ENCODE data around the gene ALKBH6.
"Not testable (repeated sequence)": the region's sequence is repeated elsewhere in the genome, so short reads cannot be mapped to it uniquely, and the experiment has no call there.

Gene ALKBH6

DNA sequence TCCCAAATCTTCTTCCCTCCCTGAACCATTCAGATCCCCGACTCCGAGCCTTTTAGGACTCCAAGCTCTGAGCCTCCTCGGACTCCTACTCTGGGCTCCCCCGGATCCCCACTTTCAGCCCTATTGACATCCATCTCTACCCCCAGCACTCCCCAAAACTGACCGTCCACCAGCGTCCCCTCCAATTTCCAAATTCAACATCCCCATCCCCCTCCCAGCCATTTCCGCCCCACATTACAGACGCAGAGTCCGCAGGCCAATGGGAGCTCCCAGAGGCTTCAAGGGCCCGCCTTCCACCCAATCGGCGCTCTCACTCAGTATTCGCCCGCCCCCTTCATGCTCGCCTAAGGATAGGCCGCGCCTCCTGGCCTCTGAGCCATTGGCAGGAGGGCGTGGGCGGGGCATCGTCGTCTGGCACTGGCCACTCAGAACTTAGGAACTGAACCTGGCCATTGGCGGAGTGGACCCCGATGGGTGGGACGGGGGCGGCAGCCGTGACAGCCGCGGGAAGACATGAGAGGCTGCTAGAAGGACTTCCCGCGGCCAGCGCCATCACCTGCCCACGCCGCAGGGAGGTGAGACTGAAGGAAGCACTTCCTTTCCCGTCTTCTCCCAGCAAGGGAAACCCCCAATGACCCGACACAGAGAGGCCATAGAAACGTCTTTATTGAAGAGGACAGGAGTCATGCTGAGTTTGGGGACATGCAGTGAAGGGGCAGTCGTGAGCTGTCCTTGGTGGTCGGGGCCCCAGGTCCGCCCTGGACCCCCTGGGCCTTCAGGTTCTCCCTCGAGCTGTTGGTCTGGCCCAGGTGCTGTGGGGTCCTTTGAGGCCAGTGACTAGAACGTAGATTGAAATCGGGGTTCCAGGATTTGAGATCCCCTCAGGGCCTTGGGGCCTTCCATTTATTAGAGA is at the start of gene ALKBH6:
ALKBH6 (minus strand) TSS at position 202 of the 913 bp plus-strand sequence. CDS start 816 bp downstream, outside the sequence.
- DNase-seq: peak; percentile 98 to 99

DNA sequence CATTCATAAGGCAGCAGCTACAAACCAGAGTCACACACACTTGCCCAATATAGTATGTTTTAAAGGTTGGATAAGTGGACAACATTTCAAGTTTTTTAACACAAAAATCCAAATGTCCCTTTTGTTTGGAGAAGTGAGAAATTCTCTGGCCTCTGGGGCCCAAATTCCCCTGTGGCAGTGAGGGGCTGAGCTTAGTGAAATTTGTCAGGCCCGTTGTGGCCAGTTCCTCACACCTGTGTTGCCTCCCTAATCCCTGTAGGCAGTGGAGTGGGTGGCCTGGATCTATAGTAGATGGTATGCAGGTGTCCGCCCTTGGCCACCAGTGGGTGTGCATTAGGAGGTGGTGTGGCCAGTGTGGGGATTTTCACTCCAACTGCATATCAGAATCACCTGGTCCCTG is 47.4 kb upstream of the ALKBH6 start:
- DNase-seq: no peak

- no peak for DNase-seq
These were observed 46.4 kb upstream of the ALKBH6 start for GRCh38 chr19:36060430-36060829.

DNA sequence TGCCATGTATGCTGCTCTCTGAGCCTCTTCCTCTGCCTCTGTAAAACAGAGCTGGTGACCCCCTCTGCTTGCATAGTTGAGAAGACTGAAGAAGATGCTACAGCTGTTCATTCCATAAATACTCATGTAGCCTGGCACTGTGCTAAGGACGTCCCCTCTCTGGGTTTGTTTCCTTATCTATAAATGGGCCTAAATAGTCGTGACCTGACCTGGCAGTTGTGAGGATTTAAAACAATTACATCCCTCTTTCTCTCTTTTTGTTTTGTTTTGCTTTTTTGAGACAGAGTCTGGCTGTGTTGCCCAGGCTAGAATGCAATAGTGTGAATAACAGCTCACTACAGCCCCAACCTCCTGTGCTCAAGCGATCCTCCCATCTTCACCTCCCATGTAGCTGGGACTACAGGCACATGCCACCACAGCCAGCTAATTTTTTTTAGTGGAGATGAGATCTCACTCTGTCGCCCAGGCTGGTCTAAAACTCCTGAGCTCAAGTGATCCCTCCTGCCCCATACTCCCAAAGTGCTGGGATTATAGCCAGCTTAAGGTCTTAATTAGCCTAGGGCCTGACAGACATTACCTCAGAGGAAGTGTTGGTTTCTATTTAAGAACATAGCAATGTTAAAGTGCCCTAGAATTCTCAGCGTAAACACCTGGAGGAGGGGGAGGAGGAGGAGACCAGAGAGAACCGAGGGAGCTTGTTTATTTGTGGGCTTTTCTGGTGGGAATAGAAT is 45.3 kb upstream of the ALKBH6 start:
- DNase-seq: no peak

DNA sequence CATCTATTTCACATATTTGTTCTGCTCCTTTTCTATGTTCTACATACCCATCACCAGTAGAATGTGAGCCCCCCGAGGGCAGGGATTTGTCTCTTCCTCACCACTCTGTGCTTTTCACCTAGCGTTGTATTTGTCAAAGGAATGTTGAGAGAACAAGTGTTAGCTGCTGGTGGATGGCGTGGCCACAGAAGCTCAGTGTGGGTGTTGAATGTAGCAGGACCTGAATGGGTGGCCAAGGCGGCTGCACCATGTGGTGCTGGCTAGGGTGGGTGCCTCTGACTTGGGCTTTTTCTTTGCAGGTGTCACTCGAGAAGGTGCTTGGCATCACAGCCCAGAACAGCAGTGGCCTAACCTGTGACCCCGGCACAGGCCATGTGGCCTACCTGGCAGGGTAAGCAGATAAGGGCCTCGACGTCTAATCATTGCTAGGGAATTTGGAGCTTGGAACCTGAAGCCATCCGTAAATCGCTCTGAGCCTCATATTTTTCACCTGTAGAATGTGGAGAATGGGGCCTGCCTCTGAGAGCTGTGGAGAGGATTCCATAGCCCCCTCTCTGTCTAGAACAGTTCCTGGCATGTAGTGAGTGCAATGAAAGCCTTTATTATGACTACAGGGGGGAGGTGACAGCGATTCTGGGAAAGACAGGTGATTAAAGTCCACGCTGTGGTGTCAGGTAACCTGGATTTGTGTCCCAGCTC is 44.6 kb upstream of the ALKBH6 start:
- no peak for DNase-seq

DNA sequence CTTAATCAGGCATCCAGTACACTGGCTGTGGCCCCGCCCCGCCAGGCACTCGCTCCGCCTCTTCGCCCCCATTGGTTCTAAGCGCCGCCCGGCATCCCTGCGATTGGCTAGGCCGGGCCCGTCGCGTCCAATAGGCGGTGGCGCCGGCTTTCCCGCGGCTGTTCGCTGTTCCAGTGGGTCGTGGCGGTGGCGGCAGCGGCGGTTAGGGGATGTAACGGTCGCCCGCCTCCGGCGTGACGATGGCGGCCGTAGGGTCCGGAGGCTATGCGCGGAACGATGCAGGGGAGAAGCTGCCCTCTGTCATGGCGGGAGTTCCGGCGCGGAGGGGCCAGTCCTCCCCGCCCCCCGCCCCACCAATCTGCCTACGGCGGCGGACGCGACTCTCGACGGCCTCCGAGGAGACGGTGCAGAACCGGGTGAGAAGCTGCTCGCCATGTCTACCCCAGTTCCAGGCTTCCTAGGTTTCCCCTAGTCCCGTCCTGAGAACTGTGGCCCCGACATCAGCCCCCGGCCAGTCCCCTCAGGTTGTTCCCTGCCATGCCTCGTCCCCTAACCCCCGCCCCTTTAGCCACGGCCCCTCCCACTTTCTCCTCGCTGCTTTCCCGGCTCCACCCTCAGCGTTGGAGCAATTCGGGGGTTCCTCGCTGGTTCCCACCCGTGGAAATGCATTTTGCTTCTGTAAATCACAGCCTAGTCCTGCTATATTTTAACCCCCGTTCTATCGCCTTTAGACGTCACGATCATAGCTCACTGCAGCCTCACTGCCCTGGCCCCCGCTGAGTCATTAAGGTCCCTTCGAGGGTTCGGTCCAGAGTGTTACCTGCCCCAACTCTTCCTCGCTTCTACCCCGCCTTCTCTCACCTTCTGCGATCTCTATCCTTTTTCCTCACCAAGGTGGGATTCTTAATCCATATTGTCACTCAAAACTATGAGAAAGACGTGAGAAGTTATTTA is 41.0 kb upstream of the ALKBH6 start, which contains the start of gene WDR62:
WDR62 (plus strand) TSS at position 165 of the 954 bp plus-strand sequence; CDS start at position 240, 75 bp downstream.
- DNase-seq: peak; percentile 82 to 94

- peak; percentile 95 to 98 for DNase-seq
These were observed 40.2 kb upstream of the ALKBH6 start, which contains the start of gene THAP8 for GRCh38 chr19:36054119-36054732. THAP8 (minus strand) TSS chr19:36054285; CDS start chr19:36054217, 68 bp downstream.

DNA sequence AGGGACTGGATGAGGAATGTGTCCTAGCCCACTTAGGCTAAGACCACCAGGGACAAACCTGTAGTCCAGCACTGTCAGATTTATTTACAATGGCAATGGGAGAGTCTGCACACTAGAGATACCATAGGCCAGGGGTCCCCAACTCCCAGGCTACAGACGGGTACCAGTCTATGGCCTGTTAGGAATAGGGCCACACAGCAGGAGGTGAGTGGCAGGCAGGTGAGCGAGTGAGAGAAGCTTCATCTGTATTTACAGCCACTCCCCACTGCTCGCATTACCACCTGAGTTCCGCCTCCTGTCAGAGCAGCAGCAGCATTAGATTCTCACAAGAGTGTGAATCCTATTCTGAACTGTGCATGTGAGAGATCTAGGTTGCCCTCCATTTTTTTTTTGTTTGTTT is 37.6 kb upstream of the ALKBH6 start:
- DNase-seq: no peak

GRCh38 chr19:36051236-36051635 is 37.2 kb upstream of the ALKBH6 start:
- DNase-seq: no peak

DNA sequence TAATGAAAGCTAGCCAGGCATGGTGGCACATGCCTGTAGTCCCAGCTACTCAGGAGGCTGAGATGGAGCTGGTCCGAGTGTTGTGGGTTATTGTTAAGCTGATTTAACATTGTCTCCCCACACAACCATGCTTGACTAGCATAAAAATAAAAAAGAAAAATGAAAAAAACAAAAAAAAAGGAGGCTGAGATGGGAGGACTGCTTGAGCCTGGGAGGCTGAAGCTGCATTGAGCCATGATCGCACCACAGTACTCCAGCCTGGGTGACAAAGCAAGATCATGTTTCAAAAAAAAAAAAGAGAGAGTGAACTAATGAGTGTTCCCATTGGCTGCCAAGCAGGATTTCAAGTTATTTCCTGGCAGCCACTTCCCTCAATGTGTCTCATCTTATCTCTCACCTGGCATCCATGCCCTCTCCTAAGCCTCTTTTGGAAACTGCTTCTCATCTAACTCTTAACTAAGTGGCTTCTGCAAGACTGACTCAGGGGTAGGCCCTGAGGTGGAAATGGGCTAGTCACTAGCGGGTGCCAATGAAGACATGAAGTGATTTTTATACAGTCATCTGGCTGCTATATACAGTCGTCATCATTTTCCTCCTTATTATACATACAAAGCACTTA is 35.2 kb upstream of the ALKBH6 start:
- no peak for DNase-seq

- DNase-seq: no peak
These were observed 33.8 kb upstream of the ALKBH6 start for GRCh38 chr19:36047835-36048234.

GRCh38 chr19:36046443-36047050 is 32.5 kb upstream of the ALKBH6 start:
- no peak for DNase-seq

GRCh38 chr19:36043952-36044351 is 29.9 kb upstream of the ALKBH6 start:
- DNase-seq: no peak

GRCh38 chr19:36041831-36042230 is 27.8 kb upstream of the ALKBH6 start:
- DNase-seq: no peak

- not testable (repeated sequence) for DNase-seq
These were observed 27.1 kb upstream of the ALKBH6 start for GRCh38 chr19:36041092-36041491.

DNA sequence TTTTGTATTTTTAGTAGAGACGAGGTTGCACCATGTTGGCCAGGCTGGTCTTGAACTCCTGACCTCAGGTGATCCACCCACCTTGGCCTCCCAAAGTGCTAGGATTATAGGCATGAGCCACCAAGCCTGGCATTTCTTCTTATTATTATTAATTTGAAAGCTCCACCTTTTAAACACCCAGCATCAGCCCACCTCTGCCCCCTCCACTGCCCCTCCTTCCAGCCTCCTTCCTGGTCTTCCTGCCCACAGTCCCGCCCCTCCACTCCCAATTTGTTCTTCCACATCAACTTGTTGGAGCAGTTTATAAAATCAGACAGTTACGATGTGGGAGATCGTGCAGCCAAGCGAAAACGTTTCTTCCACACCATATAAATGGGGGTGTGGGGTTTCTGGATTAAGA is 26.5 kb upstream of the ALKBH6 start:
- DNase-seq: no peak

DNA sequence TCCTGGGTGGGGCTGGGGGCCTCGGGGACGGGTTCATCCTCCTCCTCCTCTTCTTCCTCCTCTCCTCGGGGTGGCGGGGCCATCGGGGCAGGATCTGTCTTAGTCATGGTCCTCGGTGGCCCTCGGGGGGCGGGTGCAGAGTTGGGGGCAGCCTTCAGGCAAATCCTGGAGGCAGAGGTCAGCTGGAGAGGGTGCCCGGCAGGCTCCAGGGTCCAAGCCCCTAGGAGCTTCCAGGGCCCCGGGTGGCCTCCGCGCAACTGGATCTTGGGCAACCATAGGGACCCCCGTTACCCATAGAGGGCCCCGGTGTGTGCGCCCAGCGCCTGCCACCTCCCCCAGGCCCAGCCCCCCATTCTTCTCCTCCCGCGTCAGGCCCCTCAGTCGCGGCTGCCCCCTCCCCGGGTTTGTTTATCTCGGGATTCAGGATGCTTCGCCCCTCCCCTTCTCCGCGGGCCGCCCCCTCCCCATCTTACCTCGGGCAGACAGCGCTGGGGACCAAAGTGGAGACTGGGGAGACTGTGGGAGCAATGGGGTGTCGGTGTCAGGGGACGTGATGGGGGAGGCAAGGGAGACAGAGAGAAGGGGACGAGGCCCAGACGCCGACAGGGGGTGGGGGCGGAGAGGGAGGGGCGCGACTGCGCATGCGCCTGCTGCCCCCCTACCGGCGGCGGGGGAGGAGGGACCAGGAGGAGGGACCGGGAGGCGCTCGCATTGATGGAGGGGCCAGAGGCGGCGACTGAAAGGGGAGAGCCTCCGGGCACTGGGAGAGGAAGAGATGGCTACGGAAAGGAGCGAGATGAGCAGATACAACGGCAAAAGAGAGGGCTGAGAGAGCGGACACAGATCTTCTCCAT is 18.5 kb upstream of the ALKBH6 start, which contains the start of gene CLIP3:
CLIP3 (minus strand) TSS at position 623 of the 854 bp plus-strand sequence; CDS start at position 107, 516 bp downstream.
- peak in 1 of 2 experiments; percentile 35 for DNase-seq

- DNase-seq: no peak
These were observed 17.3 kb upstream of the ALKBH6 start for GRCh38 chr19:36031308-36031707.

Measured in cerebellar nuclear complex (tissue), 1 donor.